ENCODE results near the gene SMARCA2. TPM values are rescaled to one million over a fixed set of nuclear protein-coding genes. Genes with fewer than 3 reads are reported as not detected.

Gene SMARCA2
- total and polyA plus RNA-seq, 9 of the 15 experiments (the other 6 are each of a cell fraction or from before 2014, with no cell fraction given), result 8.0 to 34.8 (median 25.5) TPM

- CTCF ChIA-PET (ENCODE audit: low intra/inter-chr PET ratio), result no interaction called here
- FAIRE-seq, result no peak
- Histone ChIP-seq H3K9me1 (ENCODE audit: control insufficient read depth, insufficient read depth, low read length) (no peaks in the 10 kb centered on the region), H3K4me1 (replicated peaks in 1 of 2; ENCODE audit: control insufficient read depth in 2 of 2, insufficient read depth in 2 of 2, low read length in 2 of 2) (no peaks in the 10 kb centered on the region), H4K20me1 (replicated peaks; ENCODE audit: control insufficient read depth, insufficient read depth, low read length) (no peaks in the 10 kb centered on the region), H3K9me3 (replicated peaks; ENCODE audit: control insufficient read depth, insufficient read depth, low read depth, low read length) (no peaks in the 10 kb centered on the region), H2AFZ (ENCODE audit: low read depth, low read length) (no peak overlapping the region), H3K4me3 (no peak overlapping the region), H3K4me2 (ENCODE audit: insufficient read depth, low read length) (no peak overlapping the region), H3K36me3 (ENCODE audit: control insufficient read depth, insufficient read depth, low read length) (peaks cover 33% of the 10 kb centered on the region; the same call in 1 of the 3 replicates), H3K27me3 (ENCODE audit: control insufficient read depth in 2 of 2, insufficient read depth in 2 of 2, low read length in 2 of 2) (no peaks in the 10 kb centered on the region), H3K79me2 (ENCODE audit: control insufficient read depth, insufficient read depth, low read length) (no peaks in the 10 kb centered on the region), H3K27ac (ENCODE audit: extremely low read depth, low read depth, low read length) (no peak overlapping the region), H3K9ac (ENCODE audit: insufficient read depth in 1 of 2, low read depth in 2 of 2, low read length in 2 of 2) (no peak overlapping the region)
- intact Hi-C loops (cut with micrococcal nuclease) (no loop called here), in situ Hi-C loops (cut with MboI) (no loop called here)
- BruUV-seq (replicated peaks), result no TSS peak
- no peak for DNase-seq (ENCODE audit: extremely low read depth in 1 of 4, low spot score in 3 of 4)
- 49% methylated on average over 2 of the region's 2 CpGs for WGBS (ENCODE audit: insufficient coverage, low coverage, missing lambda C conversion rate)
- POLR2A ChIA-PET, result interaction anchor here (0.6 kb wide), 1 partner anchor 29 kb away, joined by 3 read pairs; no protein-coding TSS in a partner anchor
- no peak for ATAC-seq
- TF ChIP-seq SP1 (CRISPR knock-in tag; IDR thresholded peaks at IDR 0.05) (no peak), FUS (optimal IDR thresholded peaks at IDR 0.05; ENCODE audit: low read depth, low read length) (no peak), BRF1 (IDR thresholded peaks at IDR 0.05; ENCODE audit: borderline replicate concordance, extremely low read depth, insufficient read length) (no peak), TOE1 (IDR thresholded peaks at IDR 0.05; ENCODE audit: borderline replicate concordance) (no peak), TOE1 (CRISPR knock-in tag; IDR thresholded peaks at IDR 0.05; ENCODE audit: borderline replicate concordance, low read depth) (no peak), BRD4 (IDR thresholded peaks at IDR 0.05) (no peak), CBFA2T3 (IDR thresholded peaks at IDR 0.05) (no peak), STAG1 (CRISPR knock-in tag; IDR thresholded peaks at IDR 0.05; ENCODE audit: borderline replicate concordance) (no peak), ZNF324 (CRISPR knock-in tag; IDR thresholded peaks at IDR 0.05) (no peak), ELK1 (CRISPR knock-in tag; IDR thresholded peaks at IDR 0.05) (no peak), TSHZ1 (CRISPR knock-in tag; IDR thresholded peaks at IDR 0.05) (no peak), ZNF146 (CRISPR knock-in tag; IDR thresholded peaks at IDR 0.05; ENCODE audit: unreplicated experiment) (no peak), RERE (CRISPR knock-in tag; IDR thresholded peaks at IDR 0.05; ENCODE audit: borderline replicate concordance) (no peak)
These were observed 78.9 kb downstream of the SMARCA2 start for GRCh38 chr9:2093920-2094597.

Measured in K562 (cell line).